ENCODE results near the gene MRTFA. TPM values are rescaled to one million over a fixed set of nuclear protein-coding genes. Genes with fewer than 3 reads are reported as not detected.

The MRTFA gene
- total RNA-seq, 3 donors from 2014 or later (not counting 1 experiment from before 2014, with no cell fraction given) = 81.8 to 91.9 (median 83.5) TPM

- no peaks in the 10 kb centered on the region for H3K9me3 Mint-ChIP-seq
- Histone ChIP-seq H3K4me3 (ENCODE audit: low read length) (no peak overlapping the region), H3K27me3 (ENCODE audit: control insufficient read depth, insufficient read depth, low read length) (no peaks in the 10 kb centered on the region), H3K9me3 (ENCODE audit: control insufficient read depth, insufficient read depth, low read length) (no peaks in the 10 kb centered on the region), H3K36me3 (ENCODE audit: control insufficient read depth, insufficient read depth, low read length) (peaks cover 15% of the 10 kb centered on the region), H3K27ac (ENCODE audit: low read length) (no peak overlapping the region), H3K4me1 (ENCODE audit: control insufficient read depth, insufficient read depth, low read length) (peaks cover 34% of the 10 kb centered on the region)
- H3K36me3 Mint-ChIP-seq = no peaks in the 10 kb centered on the region
- ATAC-seq (no peak), DNase-seq (no peak)
- peaks cover 55 to 63% of the 10 kb centered on the region in 2 donors for H3K4me1 Mint-ChIP-seq
- intact Hi-C loops (cut with micrococcal nuclease) = no loop called here
- H3K27me3 Mint-ChIP-seq (ENCODE audit: low read depth in 2 of 2) = no peaks in the 10 kb centered on the region
- peak overlapping the region in 1 of 2 donors; percentile 44 for H3K27ac Mint-ChIP-seq
- TF ChIP-seq, protein P1, sequence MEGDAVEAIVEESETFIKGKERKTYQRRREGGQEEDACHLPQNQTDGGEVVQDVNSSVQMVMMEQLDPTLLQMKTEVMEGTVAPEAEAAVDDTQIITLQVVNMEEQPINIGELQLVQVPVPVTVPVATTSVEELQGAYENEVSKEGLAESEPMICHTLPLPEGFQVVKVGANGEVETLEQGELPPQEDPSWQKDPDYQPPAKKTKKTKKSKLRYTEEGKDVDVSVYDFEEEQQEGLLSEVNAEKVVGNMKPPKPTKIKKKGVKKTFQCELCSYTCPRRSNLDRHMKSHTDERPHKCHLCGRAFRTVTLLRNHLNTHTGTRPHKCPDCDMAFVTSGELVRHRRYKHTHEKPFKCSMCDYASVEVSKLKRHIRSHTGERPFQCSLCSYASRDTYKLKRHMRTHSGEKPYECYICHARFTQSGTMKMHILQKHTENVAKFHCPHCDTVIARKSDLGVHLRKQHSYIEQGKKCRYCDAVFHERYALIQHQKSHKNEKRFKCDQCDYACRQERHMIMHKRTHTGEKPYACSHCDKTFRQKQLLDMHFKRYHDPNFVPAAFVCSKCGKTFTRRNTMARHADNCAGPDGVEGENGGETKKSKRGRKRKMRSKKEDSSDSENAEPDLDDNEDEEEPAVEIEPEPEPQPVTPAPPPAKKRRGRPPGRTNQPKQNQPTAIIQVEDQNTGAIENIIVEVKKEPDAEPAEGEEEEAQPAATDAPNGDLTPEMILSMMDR (IDR thresholded peaks at IDR 0.05) = no peak
- 100% methylated on average over 3 of the region's 5 CpGs for WGBS (ENCODE audit: insufficient coverage)
- H3K4me3 Mint-ChIP-seq = no peak overlapping the region
Measured at GRCh38 chr22:40441761-40442390, 194.6 kb downstream of the MRTFA start.

- Mint-ChIP-seq H3K4me1 (peaks cover 39 to 45% of the 10 kb centered on the region in 2 donors), H3K27me3 (ENCODE audit: low read depth in 2 of 2) (no peaks in the 10 kb centered on the region), H3K27ac (peak overlapping the region; percentile 85 to 86), H3K36me3 (no peaks in the 10 kb centered on the region), H3K9me3 (no peaks in the 10 kb centered on the region), H3K4me3 (peak overlapping the region; percentile 65)
- DNase-seq (peak in 1 of 2 donors; percentile 82), ATAC-seq (peak; percentile 67 to 72 (median 70))
- Histone ChIP-seq H3K9me3 (ENCODE audit: control insufficient read depth, insufficient read depth, low read length) (no peaks in the 10 kb centered on the region), H3K27ac (ENCODE audit: low read length) (peak overlapping the region; percentile 45), H3K4me1 (ENCODE audit: control insufficient read depth, insufficient read depth, low read length) (peaks cover 53% of the 10 kb centered on the region), H3K36me3 (ENCODE audit: control insufficient read depth, insufficient read depth, low read length) (peaks cover 32% of the 10 kb centered on the region), H3K27me3 (ENCODE audit: control insufficient read depth, insufficient read depth, low read length) (no peaks in the 10 kb centered on the region), H3K4me3 (ENCODE audit: low read length) (no peak overlapping the region)
- TF ChIP-seq, protein P1 (IDR thresholded peaks at IDR 0.05) = peak; percentile 74
- WGBS (ENCODE audit: insufficient coverage) = 25% methylated on average over 10 of the region's 12 CpGs
- intact Hi-C loops (cut with micrococcal nuclease) = loop anchor here (1.0 kb wide), 2 partner anchors 51 to 210 kb away; no protein-coding TSS in a partner anchor
Measured at GRCh38 chr22:40436505-40437431, 199.8 kb downstream of the MRTFA start.

DNA sequence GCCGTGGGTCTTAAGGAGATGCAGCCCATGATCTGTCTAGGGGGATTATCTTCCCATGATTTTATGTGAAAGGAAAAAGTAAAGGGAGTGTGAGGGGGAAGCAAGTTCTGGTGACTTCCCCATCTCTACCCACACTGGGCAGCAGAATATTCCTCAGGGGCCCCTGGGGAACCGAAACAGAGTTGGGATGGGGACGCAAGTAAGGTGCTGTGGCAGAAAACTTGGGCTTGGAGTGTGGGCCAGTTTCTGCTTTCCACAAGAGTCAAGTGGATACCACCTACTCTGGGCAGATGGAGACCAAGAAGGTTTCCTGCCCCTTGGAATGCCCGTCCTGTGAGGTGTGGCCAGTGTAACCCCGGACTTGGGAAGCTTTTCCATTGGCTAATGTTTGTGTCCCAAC lies 201.8 kb downstream of the MRTFA start:
- ATAC-seq (no peak), DNase-seq (no peak)
- Histone ChIP-seq H3K9me3 (ENCODE audit: control insufficient read depth, insufficient read depth, low read length) (no peaks in the 10 kb centered on the region), H3K27me3 (ENCODE audit: control insufficient read depth, insufficient read depth, low read length) (no peaks in the 10 kb centered on the region), H3K36me3 (ENCODE audit: control insufficient read depth, insufficient read depth, low read length) (peaks cover 37% of the 10 kb centered on the region), H3K27ac (ENCODE audit: low read length) (no peak overlapping the region), H3K4me3 (ENCODE audit: low read length) (no peak overlapping the region), H3K4me1 (ENCODE audit: control insufficient read depth, insufficient read depth, low read length) (peaks cover 45% of the 10 kb centered on the region)
- Mint-ChIP-seq H3K4me1 (peaks cover 34 to 39% of the 10 kb centered on the region in 2 donors), H3K4me3 (no peak overlapping the region), H3K27me3 (ENCODE audit: low read depth in 2 of 2) (no peaks in the 10 kb centered on the region), H3K9me3 (no peaks in the 10 kb centered on the region), H3K36me3 (peaks cover 7% of the 10 kb centered on the region), H3K27ac (peak overlapping the region in 1 of 2 donors; percentile 26)
- TF ChIP-seq, protein P1 (IDR thresholded peaks at IDR 0.05) = no peak
- WGBS (ENCODE audit: insufficient coverage) = 85% methylated on average over 4 of the region's 5 CpGs
- intact Hi-C loops (cut with micrococcal nuclease) = no loop called here
